Astrocyte (in vitro differentiated cells and primary cell): ENCODE data around the gene GPM6B. TPM values are rescaled to one million over a fixed set of nuclear protein-coding genes. Genes with fewer than 3 reads are reported as not detected.

Experiments
- DNase-seq: peaks from one replicate; pipeline ENCODE4 v3.0.0-alpha.2; 2010; ENCODE audit warnings: low read depth
- FAIRE-seq: peaks from 2 replicates; lab custom pipeline; 2011; peaks lifted over from hg19 to GRCh38; lab: Jason Lieb, UNC
- H2AFZ ChIP-seq: 2 replicates; pipeline ENCODE4 v1.6.0; 2012; ENCODE audit warnings: low read depth, low read length, inconsistent platforms
- H3K27ac ChIP-seq: 2 replicates; pipeline ENCODE4 v1.5.1; 2011; ENCODE audit warnings: low read depth, low read length, inconsistent platforms
- H3K27me3 ChIP-seq: 2 replicates; pipeline ENCODE4 v1.6.0; 2011; ENCODE audit warnings: low read length, inconsistent platforms; ENCODE audit not compliant: insufficient read depth
- H3K36me3 ChIP-seq: 2 replicates; pipeline ENCODE4 v1.5.1; 2011; ENCODE audit warnings: low read length, inconsistent platforms; ENCODE audit not compliant: insufficient read depth
- H3K4me1 ChIP-seq: 2 replicates; pipeline ENCODE4 v1.5.1; 2011; ENCODE audit warnings: low read length, inconsistent platforms; ENCODE audit not compliant: insufficient read depth
- H3K4me2 ChIP-seq: 2 replicates; pipeline ENCODE4 v1.6.0; 2012; ENCODE audit warnings: low read length, inconsistent platforms
- H3K4me3 ChIP-seq: 2 replicates; pipeline ENCODE4 v1.5.1; 2011; ENCODE audit warnings: low read depth, mild to moderate bottlenecking, low read length, inconsistent platforms; ENCODE audit not compliant: insufficient read depth
- H3K79me2 ChIP-seq: 2 replicates; pipeline ENCODE4 v1.6.0; 2012; ENCODE audit warnings: mild to moderate bottlenecking, low read length, inconsistent platforms; ENCODE audit not compliant: insufficient read depth
- H3K9ac ChIP-seq: 2 replicates; pipeline ENCODE4 v1.6.0; 2012; ENCODE audit warnings: mild to moderate bottlenecking, low read length, inconsistent platforms
- H3K9me3 ChIP-seq: 2 replicates; pipeline ENCODE4 v1.5.1; 2012; ENCODE audit warnings: low read depth, mild to moderate bottlenecking, low read length, inconsistent platforms; ENCODE audit not compliant: insufficient read depth
- H4K20me1 ChIP-seq: 2 replicates; pipeline ENCODE4 v1.6.0; 2012; ENCODE audit warnings: low read length, inconsistent platforms; ENCODE audit not compliant: insufficient read depth
- H3K27ac Mint-ChIP-seq: one replicate; pipeline ENCODE4 v1.8.0; 2021; ENCODE audit warnings: mild to moderate bottlenecking, mixed read lengths; ENCODE audit not compliant: unreplicated experiment
- H3K27me3 Mint-ChIP-seq: one replicate; pipeline ENCODE4 v1.8.0; 2021; ENCODE audit warnings: low read depth, mixed read lengths; ENCODE audit not compliant: unreplicated experiment
- H3K36me3 Mint-ChIP-seq: one replicate; pipeline ENCODE4 v1.8.0; 2021; ENCODE audit warnings: low read depth, mixed read lengths; ENCODE audit not compliant: unreplicated experiment
- H3K4me1 Mint-ChIP-seq: one replicate; pipeline ENCODE4 v1.8.0; 2021; ENCODE audit warnings: low read depth, mixed read lengths; ENCODE audit not compliant: unreplicated experiment
- H3K4me3 Mint-ChIP-seq: one replicate; pipeline ENCODE4 v1.8.0; 2021; ENCODE audit warnings: mild to moderate bottlenecking, moderate library complexity, mixed read lengths; ENCODE audit not compliant: unreplicated experiment
- H3K9me3 Mint-ChIP-seq: one replicate; pipeline ENCODE4 v1.8.0; 2021; ENCODE audit warnings: mild to moderate bottlenecking, mixed read lengths; ENCODE audit not compliant: unreplicated experiment
- EZH2 ChIP-seq: IDR thresholded peaks from 2 replicates; pipeline ENCODE4 v1.6.1; 2012; ENCODE audit warnings: mild to moderate bottlenecking, low read length, inconsistent platforms; ENCODE audit not compliant: insufficient read depth
- total RNA-seq: library from RNA; stranded (reverse); gene quantifications from 2 replicates; pipeline ENCODE4 v1.2.1, GENCODE V29; 2021
- TF ChIP-seq, protein P1 (sequence below): IDR thresholded peaks from 2 replicates; pipeline ENCODE4 v1.5.1; 2011; ENCODE audit warnings: low read depth, mild to moderate bottlenecking, inconsistent platforms, low read length, moderate library complexity; ENCODE audit not compliant: insufficient read depth

The GPM6B gene
- total RNA-seq, 1 donor from 2014 or later, result 21.5 TPM

DNA sequence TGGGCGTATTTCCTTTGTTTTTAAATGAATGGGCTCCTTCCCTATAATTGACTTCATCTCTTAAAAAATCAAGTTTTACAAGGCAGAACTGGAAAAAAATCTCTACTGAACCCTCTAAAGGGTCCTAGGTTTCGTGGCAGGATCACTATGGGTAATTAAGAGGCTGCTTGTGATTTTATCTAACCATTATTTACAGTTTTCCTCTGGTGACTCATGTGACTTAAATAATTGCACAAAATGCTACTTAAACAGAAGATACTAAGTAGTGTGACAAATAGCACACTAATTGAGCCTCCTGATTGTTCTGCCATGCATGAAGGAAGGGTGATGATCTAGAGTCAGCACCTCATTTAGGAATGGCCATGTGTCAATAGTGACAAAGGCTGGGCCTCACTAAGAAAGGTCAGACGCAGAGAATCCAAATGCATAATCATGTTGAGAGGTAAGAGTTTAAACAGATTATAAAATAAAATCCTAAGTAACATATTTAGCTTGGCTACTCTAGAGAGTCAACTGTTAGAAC, 46.8 kb downstream of the GPM6B start:
- H3K9me3 ChIP-seq, result no peaks in the 10 kb centered on the region
- no peaks in the 10 kb centered on the region for H3K27me3 Mint-ChIP-seq
- H3K9ac ChIP-seq, result no peak overlapping the region
- H3K4me2 ChIP-seq, result no peak overlapping the region
- no peak for TF ChIP-seq EZH2
- TF ChIP-seq, protein P1, sequence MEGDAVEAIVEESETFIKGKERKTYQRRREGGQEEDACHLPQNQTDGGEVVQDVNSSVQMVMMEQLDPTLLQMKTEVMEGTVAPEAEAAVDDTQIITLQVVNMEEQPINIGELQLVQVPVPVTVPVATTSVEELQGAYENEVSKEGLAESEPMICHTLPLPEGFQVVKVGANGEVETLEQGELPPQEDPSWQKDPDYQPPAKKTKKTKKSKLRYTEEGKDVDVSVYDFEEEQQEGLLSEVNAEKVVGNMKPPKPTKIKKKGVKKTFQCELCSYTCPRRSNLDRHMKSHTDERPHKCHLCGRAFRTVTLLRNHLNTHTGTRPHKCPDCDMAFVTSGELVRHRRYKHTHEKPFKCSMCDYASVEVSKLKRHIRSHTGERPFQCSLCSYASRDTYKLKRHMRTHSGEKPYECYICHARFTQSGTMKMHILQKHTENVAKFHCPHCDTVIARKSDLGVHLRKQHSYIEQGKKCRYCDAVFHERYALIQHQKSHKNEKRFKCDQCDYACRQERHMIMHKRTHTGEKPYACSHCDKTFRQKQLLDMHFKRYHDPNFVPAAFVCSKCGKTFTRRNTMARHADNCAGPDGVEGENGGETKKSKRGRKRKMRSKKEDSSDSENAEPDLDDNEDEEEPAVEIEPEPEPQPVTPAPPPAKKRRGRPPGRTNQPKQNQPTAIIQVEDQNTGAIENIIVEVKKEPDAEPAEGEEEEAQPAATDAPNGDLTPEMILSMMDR, result no peak
- H3K79me2 ChIP-seq, result no peaks in the 10 kb centered on the region
- no peaks in the 10 kb centered on the region for H3K4me1 Mint-ChIP-seq
- H3K27me3 ChIP-seq, result no peaks in the 10 kb centered on the region
- H3K4me3 Mint-ChIP-seq, result no peak overlapping the region
- no peak overlapping the region for H3K27ac ChIP-seq
- DNase-seq (no peak), FAIRE-seq (no peak)
- H3K4me3 ChIP-seq, result no peak overlapping the region
- no peaks in the 10 kb centered on the region for H3K9me3 Mint-ChIP-seq
- peaks cover 11% of the 10 kb centered on the region for H3K36me3 ChIP-seq
- H3K27ac Mint-ChIP-seq, result no peak overlapping the region
- H3K36me3 Mint-ChIP-seq, result peaks cover 11% of the 10 kb centered on the region
- no peak overlapping the region for H2AFZ ChIP-seq
- no peaks in the 10 kb centered on the region for H4K20me1 ChIP-seq
- H3K4me1 ChIP-seq, result no peaks in the 10 kb centered on the region

DNA sequence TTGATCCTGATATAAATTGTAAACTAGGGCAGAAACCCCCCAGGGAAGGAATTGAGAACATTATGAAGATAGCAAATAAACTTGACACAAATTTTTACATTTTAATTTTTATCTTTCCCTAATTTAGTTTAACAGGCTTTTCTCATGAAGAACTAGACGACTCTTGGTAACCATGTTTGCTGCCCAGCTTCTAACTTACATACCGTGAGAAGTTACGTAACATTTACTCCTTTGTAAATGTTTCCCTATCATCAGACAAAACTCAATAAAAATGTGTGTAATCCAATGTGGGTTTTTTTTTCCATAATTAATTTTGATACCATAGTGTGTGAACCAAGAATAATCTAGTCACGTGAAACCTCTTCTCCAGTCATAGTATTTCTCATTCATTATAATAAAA, 48.0 kb downstream of the GPM6B start:
- H3K27me3 ChIP-seq, result no peaks in the 10 kb centered on the region
- H3K36me3 ChIP-seq, result peaks cover 10% of the 10 kb centered on the region
- H3K27ac Mint-ChIP-seq, result no peak overlapping the region
- no peaks in the 10 kb centered on the region for H3K27me3 Mint-ChIP-seq
- H4K20me1 ChIP-seq, result no peaks in the 10 kb centered on the region
- peaks cover 11% of the 10 kb centered on the region for H3K36me3 Mint-ChIP-seq
- no peaks in the 10 kb centered on the region for H3K4me1 ChIP-seq
- H3K4me2 ChIP-seq, result no peak overlapping the region
- no peaks in the 10 kb centered on the region for H3K79me2 ChIP-seq
- H3K4me1 Mint-ChIP-seq, result no peaks in the 10 kb centered on the region
- H3K9me3 Mint-ChIP-seq, result no peaks in the 10 kb centered on the region
- TF ChIP-seq, protein P1, result no peak
- DNase-seq (no peak), FAIRE-seq (no peak)
- H2AFZ ChIP-seq, result no peak overlapping the region
- H3K27ac ChIP-seq, result no peak overlapping the region
- no peak overlapping the region for H3K4me3 Mint-ChIP-seq
- H3K9ac ChIP-seq, result no peak overlapping the region
- no peaks in the 10 kb centered on the region for H3K9me3 ChIP-seq
- no peak overlapping the region for H3K4me3 ChIP-seq

DNA sequence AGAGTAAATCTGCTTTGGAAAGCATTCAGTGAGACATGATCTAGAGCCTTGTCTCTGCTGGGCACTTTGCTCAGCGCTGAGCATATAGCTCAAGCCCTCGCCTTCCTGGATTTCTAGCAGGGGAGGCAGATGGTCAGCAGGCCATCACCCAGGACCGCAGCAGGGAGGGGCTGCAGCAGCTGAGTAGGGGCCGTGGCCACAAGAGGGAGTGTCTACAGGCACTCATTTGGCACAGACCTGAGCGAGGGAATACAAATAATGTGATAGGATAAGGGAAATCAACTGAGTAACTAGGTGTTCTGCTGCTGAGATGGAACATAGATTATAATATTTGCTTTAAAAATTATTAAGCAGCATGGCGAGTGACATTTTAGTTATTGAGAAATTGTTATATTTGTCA, 52.1 kb downstream of the GPM6B start:
- H3K27ac Mint-ChIP-seq, result no peak overlapping the region
- no peaks in the 10 kb centered on the region for H3K9me3 ChIP-seq
- no peaks in the 10 kb centered on the region for H3K4me1 ChIP-seq
- no peak for DNase-seq
- no peaks in the 10 kb centered on the region for H3K9me3 Mint-ChIP-seq
- peaks cover 11% of the 10 kb centered on the region for H3K36me3 Mint-ChIP-seq
- H3K9ac ChIP-seq, result no peak overlapping the region
- no peak overlapping the region for H3K27ac ChIP-seq
- H3K4me3 ChIP-seq, result no peak overlapping the region
- H3K27me3 ChIP-seq, result no peaks in the 10 kb centered on the region
- no peaks in the 10 kb centered on the region for H3K4me1 Mint-ChIP-seq
- no peaks in the 10 kb centered on the region for H4K20me1 ChIP-seq
- H3K36me3 ChIP-seq, result peaks cover 12% of the 10 kb centered on the region
- no peak overlapping the region for H3K4me2 ChIP-seq
- no peak overlapping the region for H3K4me3 Mint-ChIP-seq
- TF ChIP-seq, protein P1, result peak; percentile 35
- TF ChIP-seq EZH2, result no peak
- FAIRE-seq, result peak; percentile 23
- H2AFZ ChIP-seq, result no peak overlapping the region
- H3K27me3 Mint-ChIP-seq, result no peaks in the 10 kb centered on the region
- H3K79me2 ChIP-seq, result no peaks in the 10 kb centered on the region
